HUES6 (cell line): ENCODE measurements around the gene KAT2B.
"Not testable (repeated sequence)": the region's sequence is repeated elsewhere in the genome, so short reads cannot be mapped to it uniquely, and the experiment has no call there.

Source experiments
- H3K27ac ChIP-seq: 2 replicates; pipeline ENCODE4 v1.7.0; 2013; ENCODE audit warnings: low read depth, mild to moderate bottlenecking, low read length, inconsistent platforms
- H3K27me3 ChIP-seq: 2 replicates; pipeline ENCODE4 v1.6.1; 2013; ENCODE audit warnings: low read length; ENCODE audit not compliant: control insufficient read depth, insufficient read depth
- H3K36me3 ChIP-seq: 2 replicates; pipeline ENCODE4 v1.6.1; 2013; ENCODE audit warnings: low read length; ENCODE audit not compliant: control insufficient read depth, insufficient read depth
- H3K4me1 ChIP-seq: 2 replicates; pipeline ENCODE4 v1.6.1; 2013; ENCODE audit warnings: low read length; ENCODE audit not compliant: control insufficient read depth, insufficient read depth
- H3K4me3 ChIP-seq: 2 replicates; pipeline ENCODE4 v1.5.1; 2013; ENCODE audit warnings: low read depth, low read length
- H3K9ac ChIP-seq: one replicate; pipeline ENCODE4 v1.6.1; 2013; ENCODE audit warnings: mild to moderate bottlenecking, low read length
- H3K9me3 ChIP-seq: 2 replicates; pipeline ENCODE4 v1.6.1; 2013; ENCODE audit warnings: low read depth, low read length; ENCODE audit not compliant: control insufficient read depth, insufficient read depth

Gene KAT2B

DNA sequence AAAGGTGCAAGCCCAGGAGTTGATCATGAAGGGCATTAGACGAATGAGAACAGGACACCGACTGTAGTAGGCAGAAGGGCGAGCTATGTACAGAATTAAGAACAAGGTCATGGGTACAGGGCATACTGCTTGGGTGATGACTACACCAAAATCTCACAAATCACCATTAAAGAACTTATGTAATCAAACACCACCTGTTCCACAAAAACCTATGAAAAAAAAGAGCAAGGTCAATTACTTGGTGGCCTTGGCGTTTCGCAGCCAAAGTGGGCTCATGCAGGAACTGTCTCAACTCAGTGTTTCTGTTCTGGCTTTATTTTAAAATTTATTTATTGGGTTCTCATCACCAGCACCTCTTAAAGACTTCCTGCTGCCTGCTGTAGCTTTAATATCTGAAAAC lies 2.1 kb downstream of the KAT2B start:
- H3K27ac ChIP-seq = no peak overlapping the region
- H3K36me3 ChIP-seq = no peaks in the 10 kb centered on the region
- H3K4me1 ChIP-seq = 0 out of 2 replicates have a peak, but pooled peaks cover 7% of the 10 kb centered on the region
- H3K4me3 ChIP-seq = no peak overlapping the region
- H3K27me3 ChIP-seq = peaks cover 22% of the 10 kb centered on the region
- no peaks in the 10 kb centered on the region for H3K9me3 ChIP-seq
- H3K9ac ChIP-seq = no peak overlapping the region

DNA sequence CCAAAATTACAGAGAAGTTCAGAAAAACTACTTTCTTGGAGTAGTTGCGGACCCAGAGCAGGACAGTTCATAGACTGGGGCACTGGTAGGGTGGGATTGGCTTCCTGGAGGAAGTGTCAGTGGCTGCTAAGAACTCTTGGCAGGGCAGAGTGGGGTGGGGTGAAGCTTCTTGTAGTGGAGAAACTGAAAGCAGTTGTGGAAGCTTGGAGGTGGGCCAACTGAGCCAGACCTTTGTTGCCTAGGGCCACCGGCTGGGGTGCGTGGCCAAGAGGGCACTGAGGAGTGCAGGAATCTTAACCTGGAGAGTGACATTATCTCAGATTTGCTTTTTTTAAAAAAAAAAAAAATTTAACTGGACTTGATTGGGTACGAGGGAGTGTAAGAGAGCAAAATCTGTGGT lies 3.1 kb downstream of the KAT2B start:
- H3K27me3 ChIP-seq = peaks cover 15% of the 10 kb centered on the region
- no peak overlapping the region for H3K27ac ChIP-seq
- no peak overlapping the region for H3K9ac ChIP-seq
- no peaks in the 10 kb centered on the region for H3K36me3 ChIP-seq
- H3K4me1 ChIP-seq = 0 out of 2 replicates have a peak, but pooled peaks cover 7% of the 10 kb centered on the region
- no peak overlapping the region for H3K4me3 ChIP-seq
- no peaks in the 10 kb centered on the region for H3K9me3 ChIP-seq

DNA sequence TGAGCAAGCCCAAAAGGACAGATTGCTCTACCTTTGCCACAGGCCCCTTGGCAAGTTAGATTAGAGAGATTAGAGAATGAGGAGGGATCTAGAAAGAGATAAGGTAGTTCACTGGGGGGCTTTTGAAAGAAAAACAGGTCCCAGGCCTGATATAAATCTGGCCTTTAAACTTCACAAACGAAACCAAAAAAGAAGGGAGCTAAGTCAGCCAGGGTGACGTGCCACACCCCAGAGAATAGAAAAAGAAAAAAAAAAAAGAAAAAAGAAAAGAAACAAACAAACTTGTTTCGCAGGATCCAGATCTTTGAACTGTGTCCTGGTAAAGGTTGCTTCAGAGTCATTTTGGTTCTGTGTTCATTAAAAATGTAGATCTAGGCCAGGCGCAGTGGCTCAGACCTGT lies 3.6 kb downstream of the KAT2B start:
- H3K4me1 ChIP-seq = 0 out of 2 replicates have a peak, but pooled peaks cover 5% of the 10 kb centered on the region
- H3K9ac ChIP-seq = no peak overlapping the region
- H3K27me3 ChIP-seq = peaks cover 11% of the 10 kb centered on the region
- no peaks in the 10 kb centered on the region for H3K36me3 ChIP-seq
- no peaks in the 10 kb centered on the region for H3K9me3 ChIP-seq
- H3K27ac ChIP-seq = no peak overlapping the region
- no peak overlapping the region for H3K4me3 ChIP-seq

DNA sequence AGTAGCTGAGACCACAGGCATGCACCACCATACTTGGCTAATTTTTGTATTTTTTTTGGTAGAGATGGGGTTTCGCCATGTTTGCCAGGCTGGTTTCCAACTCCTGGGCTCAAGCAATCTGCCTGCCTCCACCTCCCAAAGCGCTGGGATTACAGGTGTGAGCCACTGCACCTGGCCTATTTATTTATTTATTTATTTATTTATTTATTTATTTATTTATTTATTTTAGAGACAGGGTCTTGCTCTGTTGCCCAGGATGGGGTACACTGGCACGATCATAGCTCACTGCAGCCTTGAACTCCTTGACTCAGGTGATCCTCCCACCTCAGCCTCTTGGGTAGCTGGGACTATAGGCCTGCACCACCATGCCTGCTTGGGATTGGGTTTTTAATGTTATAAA lies 4.9 kb downstream of the KAT2B start:
- H3K9me3 ChIP-seq, H3K27me3 ChIP-seq, H3K4me3 ChIP-seq, H3K36me3 ChIP-seq, H3K9ac ChIP-seq, H3K4me1 ChIP-seq, H3K27ac ChIP-seq: not testable (repeated sequence)

DNA sequence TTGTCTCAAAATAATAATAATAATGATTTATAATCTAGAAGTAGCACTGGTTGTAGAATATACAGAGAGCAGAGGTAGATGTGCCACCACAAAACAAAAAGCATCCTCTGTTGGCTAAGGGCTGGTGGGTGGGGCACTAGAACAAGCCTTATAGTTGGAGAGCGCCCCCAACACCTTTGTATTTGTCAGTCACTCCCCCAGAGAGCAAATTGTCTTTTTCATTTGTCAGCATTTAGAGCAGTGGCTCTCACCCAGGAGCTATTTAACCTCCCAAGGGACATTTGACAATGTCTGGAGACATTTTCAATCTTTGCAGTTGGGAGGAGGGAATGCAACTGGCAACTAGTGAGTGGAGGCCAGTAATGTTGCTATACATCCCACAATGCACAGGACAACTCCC lies 6.3 kb downstream of the KAT2B start:
- Histone ChIP-seq H3K27me3 (no peaks in the 10 kb centered on the region), H3K27ac (no peak overlapping the region), H3K9me3 (no peaks in the 10 kb centered on the region), H3K9ac (no peak overlapping the region), H3K36me3 (no peaks in the 10 kb centered on the region), H3K4me3 (no peak overlapping the region), H3K4me1 (0 out of 2 replicates have a peak, but pooled peaks cover 4% of the 10 kb centered on the region)

DNA sequence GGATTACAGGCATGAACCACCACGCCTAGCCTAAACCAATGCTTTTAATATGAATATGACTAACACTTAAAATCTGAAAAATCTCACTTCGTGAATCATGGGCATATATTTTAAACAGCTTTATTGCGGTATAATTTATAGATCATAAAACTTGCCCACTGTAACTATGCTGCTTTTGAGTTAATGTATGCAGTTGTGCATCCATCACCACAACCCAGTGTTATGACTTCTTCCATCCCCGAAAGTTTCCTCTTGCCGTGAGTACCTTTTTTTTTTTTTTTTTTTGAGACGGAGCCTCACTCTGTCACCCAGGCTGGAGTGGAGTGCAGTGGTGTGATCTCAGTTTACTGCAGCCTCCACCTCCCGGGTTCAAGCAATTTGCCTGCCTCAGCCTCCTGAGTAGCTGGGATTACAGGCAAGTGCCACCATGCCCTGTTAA lies 7.1 kb downstream of the KAT2B start:
- Histone ChIP-seq H3K27ac (no peak overlapping the region), H3K9ac (no peak overlapping the region), H3K4me3 (no peak overlapping the region), H3K4me1 (no peaks in the 10 kb centered on the region), H3K36me3 (no peaks in the 10 kb centered on the region), H3K27me3 (no peaks in the 10 kb centered on the region), H3K9me3 (no peaks in the 10 kb centered on the region)

DNA sequence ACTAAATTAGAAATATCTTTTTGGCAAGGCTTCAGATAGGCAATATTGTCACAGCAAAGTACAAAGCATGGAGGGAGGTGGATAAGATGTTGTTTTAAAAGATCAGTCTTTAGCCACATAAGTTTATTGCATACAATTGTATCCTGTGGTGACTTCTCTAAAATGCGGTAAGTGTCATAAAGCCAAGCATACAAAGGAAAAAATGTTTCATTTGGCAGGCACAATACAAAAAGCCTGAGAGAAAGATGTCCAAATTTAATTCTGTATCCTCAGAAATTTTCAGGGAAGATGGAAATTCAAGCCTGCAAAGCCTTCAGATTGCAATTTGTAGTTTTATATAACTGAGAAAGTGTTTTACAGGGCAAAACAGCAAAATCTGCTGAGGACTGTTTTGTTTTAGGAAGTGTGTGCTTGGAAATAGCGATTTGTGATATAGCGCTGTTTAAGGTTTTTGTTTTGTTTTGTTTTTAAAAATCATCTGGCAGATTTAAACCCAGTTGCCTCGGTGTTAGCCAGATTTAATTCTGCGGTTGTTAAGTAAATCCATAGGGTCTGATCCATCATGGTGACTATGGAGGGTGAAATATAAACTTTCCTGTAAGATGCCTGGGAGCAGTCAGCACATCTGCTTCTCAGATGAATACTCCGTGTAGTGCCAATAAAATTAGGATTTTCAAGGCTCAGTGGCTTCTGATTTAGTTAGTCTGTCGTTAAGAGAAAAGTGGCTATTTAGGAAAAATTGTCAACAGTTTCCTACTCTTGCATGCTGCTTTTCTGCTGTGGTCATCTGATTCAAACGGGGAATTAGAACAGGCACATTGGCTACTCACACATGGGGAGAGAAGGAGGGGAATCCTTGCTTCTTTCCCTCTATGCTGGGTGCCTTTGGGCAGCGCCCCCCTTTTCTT lies 8.0 kb downstream of the KAT2B start:
- no peaks in the 10 kb centered on the region for H3K27me3 ChIP-seq
- no peaks in the 10 kb centered on the region for H3K4me1 ChIP-seq
- no peak overlapping the region for H3K27ac ChIP-seq
- no peaks in the 10 kb centered on the region for H3K9me3 ChIP-seq
- H3K9ac ChIP-seq = no peak overlapping the region
- no peaks in the 10 kb centered on the region for H3K36me3 ChIP-seq
- H3K4me3 ChIP-seq = no peak overlapping the region

DNA sequence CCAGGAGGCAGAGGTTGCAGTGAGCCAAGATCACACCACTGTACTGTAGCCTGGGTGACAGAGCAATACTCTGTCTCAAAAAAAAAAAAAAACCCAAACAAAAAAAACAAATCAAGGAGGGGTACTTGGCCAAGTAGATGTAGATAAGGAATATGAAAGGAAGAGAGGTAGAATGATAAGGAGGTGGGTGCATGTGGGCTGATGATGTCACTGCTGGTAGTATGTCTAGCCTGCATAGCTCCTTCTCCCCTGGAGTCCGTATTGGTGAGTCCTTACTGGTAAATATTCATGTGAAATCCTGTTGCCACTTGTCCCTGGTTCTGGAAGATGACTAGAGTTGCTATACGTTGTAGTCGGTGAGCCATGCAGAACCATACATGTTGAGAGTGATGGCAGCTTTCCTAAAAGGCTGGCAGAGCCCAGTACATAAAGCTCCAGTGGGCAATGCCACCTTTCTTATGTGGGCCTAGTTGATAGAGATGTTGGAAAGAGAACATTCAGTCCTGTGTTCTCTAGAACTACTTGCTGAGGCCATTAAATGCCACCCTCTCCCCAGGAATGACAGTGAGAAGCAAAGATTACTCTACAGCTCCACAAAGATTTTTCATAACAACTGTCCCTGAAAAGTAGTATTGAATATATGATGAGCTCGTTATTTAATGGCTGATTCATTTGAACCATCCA lies 11.0 kb downstream of the KAT2B start:
- no peaks in the 10 kb centered on the region for H3K27me3 ChIP-seq

DNA sequence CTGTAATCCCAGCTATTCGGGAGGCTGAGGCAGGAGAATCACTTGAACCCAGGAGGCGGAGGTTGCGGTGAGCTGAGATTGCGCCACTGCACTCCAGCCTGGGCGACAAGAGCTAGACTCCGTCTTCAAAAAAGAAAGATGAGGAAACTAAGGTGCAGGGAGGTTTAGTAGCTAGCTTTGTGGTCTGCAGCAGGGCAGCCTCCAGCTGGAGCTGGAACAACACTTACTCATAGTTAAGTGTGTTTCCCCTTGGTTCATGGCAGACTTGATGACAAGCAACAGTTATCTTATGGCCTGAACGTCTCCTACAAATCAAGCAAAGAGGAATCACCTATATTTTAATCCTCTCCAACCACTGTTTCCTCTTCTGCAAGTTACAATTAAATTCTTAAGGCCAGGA lies 12.6 kb downstream of the KAT2B start:
- peaks cover 5% of the 10 kb centered on the region for H3K4me1 ChIP-seq
- H3K27ac ChIP-seq = no peak overlapping the region
- no peaks in the 10 kb centered on the region for H3K27me3 ChIP-seq
- no peaks in the 10 kb centered on the region for H3K36me3 ChIP-seq
- H3K9ac ChIP-seq = no peak overlapping the region
- no peaks in the 10 kb centered on the region for H3K9me3 ChIP-seq
- H3K4me3 ChIP-seq = no peak overlapping the region

More for the DNA sequence above, 11.0 kb downstream of the KAT2B start:
- Histone ChIP-seq H3K36me3 (no peaks in the 10 kb centered on the region), H3K9ac (no peak overlapping the region), H3K9me3 (no peaks in the 10 kb centered on the region), H3K27ac (no peak overlapping the region), H3K4me1 (peaks cover 5% of the 10 kb centered on the region), H3K4me3 (no peak overlapping the region)

DNA sequence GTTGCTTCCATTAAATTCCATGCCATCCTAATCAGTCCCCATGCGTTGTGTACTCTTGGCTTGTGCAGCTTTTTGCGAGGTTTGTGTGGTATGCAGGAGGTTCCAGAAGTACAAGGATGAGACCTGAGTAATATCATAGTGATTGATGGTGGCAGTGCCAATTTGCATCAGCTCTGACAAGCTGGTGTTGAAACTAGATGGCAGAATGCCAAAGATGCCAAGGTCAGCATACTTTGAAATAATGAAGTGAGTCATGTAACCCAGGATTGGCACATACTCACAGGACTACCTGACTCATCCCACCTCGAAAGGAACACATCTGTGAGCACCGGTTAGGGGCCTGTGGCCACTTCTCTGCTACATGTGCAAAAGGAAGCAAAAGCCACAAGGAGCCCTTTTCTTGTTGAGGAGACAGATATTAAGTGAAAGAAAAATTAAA lies 14.3 kb downstream of the KAT2B start:
- no peaks in the 10 kb centered on the region for H3K27me3 ChIP-seq
- no peak overlapping the region for H3K9ac ChIP-seq
- peaks cover 5% of the 10 kb centered on the region for H3K4me1 ChIP-seq
- no peak overlapping the region for H3K27ac ChIP-seq
- H3K9me3 ChIP-seq = no peaks in the 10 kb centered on the region
- no peaks in the 10 kb centered on the region for H3K36me3 ChIP-seq
- no peak overlapping the region for H3K4me3 ChIP-seq
